Activated naive CD8-positive, alpha-beta T cell treated with anti-CD3 and anti-CD28 coated beads, Interleukin-2, amount 10 ng/mL, durations not matched to agents 7 days and 5 days (primary cell): ENCODE results near the gene EDN2. TPM values are rescaled to one million over a fixed set of nuclear protein-coding genes. Genes with fewer than 3 reads are reported as not detected.

Experiments used
- ATAC-seq: fragments of 150-1000 bp; cut with Tn5 transposase; one replicate; pipeline ENCODE4 v1.10.0; 2021; ENCODE audit warnings: low read depth, moderate library complexity
- POLR2A ChIA-PET: fragments of 350-600 bp; sonication (Branson Sonifier 250); formaldehyde crosslinking; loops from one replicate; lab custom pipeline; 2021; ENCODE audit warnings: antibody characterized with exemption; lab: Charles Lee
- DNase-seq: peaks from one replicate; pipeline ENCODE4 v3.0.0; 2021
- H3K27ac Mint-ChIP-seq: one replicate; pipeline ENCODE4 v1.8.0; 2022; ENCODE audit warnings: mild to moderate bottlenecking, mixed read lengths
- H3K27me3 Mint-ChIP-seq: one replicate; pipeline ENCODE4 v1.8.0; 2022; ENCODE audit warnings: mild to moderate bottlenecking, moderate library complexity, mixed read lengths
- H3K36me3 Mint-ChIP-seq: one replicate; pipeline ENCODE4 v1.8.0; 2021; ENCODE audit warnings: mild to moderate bottlenecking, mixed read lengths
- H3K4me1 Mint-ChIP-seq: one replicate; pipeline ENCODE4 v1.8.0; 2021; ENCODE audit warnings: mixed read lengths
- H3K4me3 Mint-ChIP-seq: one replicate; pipeline ENCODE4 v1.8.0; 2022; ENCODE audit warnings: mild to moderate bottlenecking, moderate library complexity, mixed read lengths
- H3K9me3 Mint-ChIP-seq: one replicate; pipeline ENCODE4 v1.8.0; 2021; ENCODE audit warnings: mixed read lengths
- total RNA-seq, 2 experiments: library from RNA; stranded (reverse); gene quantifications; one replicate each; pipeline ENCODE4 v1.2.3, GENCODE V29; 2021

EDN2 gene
- total RNA-seq, 2 experiments from 2014 or later, result not detected

GRCh38 chr1:41512701-41513382 lies 28.4 kb upstream of the EDN2 start:
- no peak for DNase-seq
- Mint-ChIP-seq H3K36me3 (peaks cover 2% of the 10 kb centered on the region), H3K9me3 (no peaks in the 10 kb centered on the region), H3K4me1 (peaks cover 6% of the 10 kb centered on the region), H3K27ac (no peak overlapping the region), H3K4me3 (no peak overlapping the region), H3K27me3 (no peaks in the 10 kb centered on the region)
- ATAC-seq, result no peak
- POLR2A ChIA-PET, result no interaction called here

GRCh38 chr1:41511239-41511540 lies 26.7 kb upstream of the EDN2 start:
- POLR2A ChIA-PET, result no interaction called here
- H3K4me3 Mint-ChIP-seq, result no peak overlapping the region
- peaks cover under 1% of the 10 kb centered on the region for H3K4me1 Mint-ChIP-seq
- no peak for ATAC-seq
- no peak for DNase-seq
- H3K9me3 Mint-ChIP-seq, result no peaks in the 10 kb centered on the region
- no peaks in the 10 kb centered on the region for H3K27me3 Mint-ChIP-seq
- H3K36me3 Mint-ChIP-seq, result peaks cover 2% of the 10 kb centered on the region
- H3K27ac Mint-ChIP-seq, result no peak overlapping the region

GRCh38 chr1:41510531-41511238 lies 26.2 kb upstream of the EDN2 start:
- Mint-ChIP-seq H3K9me3 (no peaks in the 10 kb centered on the region), H3K4me3 (no peak overlapping the region), H3K4me1 (no peaks in the 10 kb centered on the region), H3K36me3 (peaks cover 2% of the 10 kb centered on the region), H3K27ac (no peak overlapping the region), H3K27me3 (no peaks in the 10 kb centered on the region)
- ATAC-seq (no peak), DNase-seq (no peak)
- POLR2A ChIA-PET, result no interaction called here

DNA sequence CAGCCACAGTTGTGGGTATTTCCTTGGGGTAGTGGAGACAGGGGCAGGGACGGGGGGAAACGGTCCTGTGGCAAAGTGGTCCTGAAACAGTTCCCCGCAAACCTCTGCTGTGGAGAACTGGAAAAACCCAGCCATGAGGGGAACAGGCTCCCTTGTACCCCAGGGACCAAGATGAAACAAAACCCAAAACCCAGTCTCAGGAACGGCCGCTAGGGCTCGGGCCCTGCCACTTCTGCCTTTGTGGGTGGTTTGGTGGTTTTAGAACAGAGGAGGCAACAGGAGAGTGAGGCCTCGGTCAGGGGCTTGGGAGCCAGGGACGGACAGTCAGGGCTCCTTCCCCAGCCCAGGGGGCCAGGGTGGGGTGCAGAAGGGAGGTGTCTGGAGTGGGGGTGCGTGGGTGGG lies 24.8 kb upstream of the EDN2 start:
- H3K4me3 Mint-ChIP-seq, result no peak overlapping the region
- peaks cover 2% of the 10 kb centered on the region for H3K36me3 Mint-ChIP-seq
- H3K4me1 Mint-ChIP-seq, result peaks cover under 1% of the 10 kb centered on the region
- H3K27me3 Mint-ChIP-seq, result no peaks in the 10 kb centered on the region
- DNase-seq (no peak), ATAC-seq (no peak)
- no peaks in the 10 kb centered on the region for H3K9me3 Mint-ChIP-seq
- no peak overlapping the region for H3K27ac Mint-ChIP-seq
- POLR2A ChIA-PET, result no interaction called here

DNA sequence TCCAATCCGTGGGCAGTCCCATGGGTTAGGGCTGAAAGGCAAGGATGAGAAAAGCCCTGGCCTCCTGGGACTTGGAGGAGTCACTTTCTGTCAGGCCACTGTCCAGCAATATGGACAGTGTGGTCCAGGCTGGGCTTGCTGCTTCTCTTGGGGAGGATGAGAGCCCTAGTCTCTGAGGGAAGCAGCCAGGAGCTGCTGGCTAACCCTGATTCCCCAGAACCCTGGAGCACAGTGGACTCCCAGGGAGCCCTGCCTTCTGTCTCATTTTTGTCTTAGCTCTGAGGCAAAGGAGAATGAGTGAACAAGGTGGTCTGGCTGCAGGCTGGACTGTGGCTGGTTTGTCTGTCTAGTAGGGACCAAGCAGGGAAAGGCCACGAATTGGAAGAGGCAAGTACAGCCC lies 23.8 kb upstream of the EDN2 start:
- Mint-ChIP-seq H3K9me3 (no peaks in the 10 kb centered on the region), H3K4me3 (no peak overlapping the region), H3K27me3 (no peaks in the 10 kb centered on the region), H3K27ac (no peak overlapping the region), H3K4me1 (peaks cover 2% of the 10 kb centered on the region), H3K36me3 (peaks cover 2% of the 10 kb centered on the region)
- no peak for DNase-seq
- no peak for ATAC-seq
- POLR2A ChIA-PET, result no interaction called here

DNA sequence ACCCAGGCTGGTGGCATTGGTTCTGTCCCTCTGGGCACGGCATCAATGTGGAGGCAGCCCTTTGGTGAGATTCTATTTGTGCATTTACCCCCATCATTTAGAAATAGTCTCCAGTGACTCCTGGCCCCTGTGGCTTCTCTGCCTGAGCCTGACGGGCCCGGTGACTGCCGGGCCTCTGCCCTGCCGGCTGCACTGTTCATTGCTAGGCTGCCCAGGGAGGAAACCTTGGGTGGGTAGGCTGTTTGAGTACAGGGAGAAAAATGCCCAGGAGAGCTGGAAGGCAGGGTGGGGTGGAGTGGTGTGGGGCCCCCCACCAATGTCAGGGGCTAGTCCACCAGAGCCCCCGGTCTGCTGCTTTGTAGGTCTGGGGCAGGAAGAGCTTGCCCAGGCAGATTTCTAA lies 23.4 kb upstream of the EDN2 start:
- Mint-ChIP-seq H3K27me3 (no peaks in the 10 kb centered on the region), H3K4me1 (peaks cover 2% of the 10 kb centered on the region), H3K4me3 (no peak overlapping the region), H3K9me3 (no peaks in the 10 kb centered on the region), H3K27ac (no peak overlapping the region), H3K36me3 (peaks cover 2% of the 10 kb centered on the region)
- POLR2A ChIA-PET, result no interaction called here
- no peak for DNase-seq
- ATAC-seq, result no peak

DNA sequence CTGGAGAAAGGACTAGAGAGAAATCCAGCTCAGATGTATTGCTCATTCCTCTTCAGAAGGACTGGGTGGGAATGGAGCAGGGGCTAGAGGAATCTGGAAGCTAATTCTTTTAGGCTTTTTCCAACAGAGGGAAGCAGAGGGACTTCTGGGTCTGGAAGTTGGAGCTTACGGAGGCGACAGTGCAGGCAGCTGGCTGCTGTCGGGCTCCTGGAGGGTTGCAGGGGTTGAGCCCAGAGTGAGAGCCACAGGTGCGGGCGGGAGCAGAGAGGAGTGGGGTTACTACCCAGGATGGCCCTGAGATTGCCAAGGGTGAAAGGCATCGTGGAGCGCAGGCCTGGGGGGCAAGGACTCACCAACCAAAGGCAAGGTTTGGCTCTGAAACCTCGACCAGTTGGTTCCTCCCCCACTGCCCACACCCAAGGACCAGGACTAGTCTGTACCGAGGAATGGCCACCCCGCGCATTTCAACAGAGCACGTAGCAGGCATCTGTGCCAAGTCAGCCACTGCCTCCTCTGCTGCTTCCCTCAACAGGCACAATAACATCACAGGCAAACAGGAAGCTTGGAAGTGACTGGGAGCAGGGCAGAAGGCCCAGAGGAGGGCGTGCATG lies 22.7 kb upstream of the EDN2 start:
- POLR2A ChIA-PET, result no interaction called here
- no peaks in the 10 kb centered on the region for H3K9me3 Mint-ChIP-seq
- H3K4me3 Mint-ChIP-seq, result no peak overlapping the region
- peaks cover 2% of the 10 kb centered on the region for H3K36me3 Mint-ChIP-seq
- ATAC-seq (no peak), DNase-seq (no peak)
- no peak overlapping the region for H3K27ac Mint-ChIP-seq
- no peaks in the 10 kb centered on the region for H3K27me3 Mint-ChIP-seq
- peaks cover 2% of the 10 kb centered on the region for H3K4me1 Mint-ChIP-seq

DNA sequence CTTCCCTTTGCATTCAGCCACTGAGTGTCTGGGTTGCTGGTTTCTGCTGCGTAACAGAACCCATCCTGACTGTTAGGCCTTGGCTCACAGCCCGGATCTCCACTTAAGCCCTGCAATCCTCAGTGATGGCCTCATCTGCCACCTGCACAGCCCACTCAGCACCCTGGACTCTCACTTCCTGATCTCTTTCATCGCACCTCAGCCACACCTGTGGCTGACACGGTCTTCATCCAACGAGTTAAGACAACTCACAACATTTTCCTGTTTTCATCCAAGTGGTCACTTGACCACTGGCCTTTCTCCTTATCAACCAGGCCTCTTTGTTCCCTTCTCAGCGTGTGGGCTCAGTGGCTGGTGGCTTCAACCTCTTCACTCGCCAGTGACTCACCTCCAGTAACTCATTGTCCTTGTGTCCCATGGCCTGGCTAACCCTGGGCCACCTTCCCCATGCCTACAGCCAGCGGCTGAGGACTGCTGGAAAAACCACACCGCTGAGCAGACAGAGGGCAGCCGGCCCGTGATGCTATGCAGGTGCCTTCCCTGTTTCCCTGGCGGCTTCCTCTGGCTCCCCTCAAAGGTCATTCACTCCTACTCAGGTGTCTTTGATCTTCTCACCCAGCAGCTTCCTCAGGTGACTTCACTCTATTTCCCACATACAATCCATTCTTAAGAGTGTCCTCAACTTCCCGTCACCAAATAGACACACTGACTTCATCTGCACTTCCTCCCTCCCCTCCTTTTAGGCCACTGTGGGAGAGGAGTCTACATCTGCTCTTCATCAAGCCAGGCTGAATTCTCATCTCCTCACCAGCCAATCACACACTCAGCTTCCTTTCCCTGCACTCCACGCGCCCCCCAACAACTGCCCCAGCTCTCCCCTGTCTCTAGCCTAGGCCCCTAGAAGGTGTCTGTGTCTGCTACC lies 19.9 kb upstream of the EDN2 start:
- no peak for DNase-seq
- ATAC-seq, result no peak
- POLR2A ChIA-PET, result no interaction called here
- H3K27ac Mint-ChIP-seq, result no peak overlapping the region
- H3K4me1 Mint-ChIP-seq, result peaks cover 2% of the 10 kb centered on the region
- no peak overlapping the region for H3K4me3 Mint-ChIP-seq
- no peaks in the 10 kb centered on the region for H3K27me3 Mint-ChIP-seq
- H3K36me3 Mint-ChIP-seq, result no peaks in the 10 kb centered on the region
- no peaks in the 10 kb centered on the region for H3K9me3 Mint-ChIP-seq

GRCh38 chr1:41503538-41504113 lies 19.1 kb upstream of the EDN2 start:
- H3K4me3 Mint-ChIP-seq, result no peak overlapping the region
- H3K27me3 Mint-ChIP-seq, result no peaks in the 10 kb centered on the region
- no peaks in the 10 kb centered on the region for H3K9me3 Mint-ChIP-seq
- H3K27ac Mint-ChIP-seq, result no peak overlapping the region
- POLR2A ChIA-PET, result no interaction called here
- DNase-seq, result no peak
- H3K36me3 Mint-ChIP-seq, result no peaks in the 10 kb centered on the region
- no peak for ATAC-seq
- peaks cover 2% of the 10 kb centered on the region for H3K4me1 Mint-ChIP-seq

- Mint-ChIP-seq H3K27ac (no peak overlapping the region), H3K4me3 (no peak overlapping the region), H3K27me3 (no peaks in the 10 kb centered on the region), H3K4me1 (peaks cover 4% of the 10 kb centered on the region), H3K36me3 (no peaks in the 10 kb centered on the region), H3K9me3 (no peaks in the 10 kb centered on the region)
- ATAC-seq (no peak), DNase-seq (no peak)
- POLR2A ChIA-PET, result no interaction called here
These were observed 18.4 kb upstream of the EDN2 start for GRCh38 chr1:41502912-41503311.

- Mint-ChIP-seq H3K27me3 (no peaks in the 10 kb centered on the region), H3K27ac (no peak overlapping the region), H3K36me3 (no peaks in the 10 kb centered on the region), H3K4me1 (peaks cover 6% of the 10 kb centered on the region), H3K4me3 (no peak overlapping the region), H3K9me3 (no peaks in the 10 kb centered on the region)
- POLR2A ChIA-PET, result no interaction called here
- ATAC-seq (no peak), DNase-seq (no peak)
These were observed 17.1 kb upstream of the EDN2 start for GRCh38 chr1:41501581-41501980.

DNA sequence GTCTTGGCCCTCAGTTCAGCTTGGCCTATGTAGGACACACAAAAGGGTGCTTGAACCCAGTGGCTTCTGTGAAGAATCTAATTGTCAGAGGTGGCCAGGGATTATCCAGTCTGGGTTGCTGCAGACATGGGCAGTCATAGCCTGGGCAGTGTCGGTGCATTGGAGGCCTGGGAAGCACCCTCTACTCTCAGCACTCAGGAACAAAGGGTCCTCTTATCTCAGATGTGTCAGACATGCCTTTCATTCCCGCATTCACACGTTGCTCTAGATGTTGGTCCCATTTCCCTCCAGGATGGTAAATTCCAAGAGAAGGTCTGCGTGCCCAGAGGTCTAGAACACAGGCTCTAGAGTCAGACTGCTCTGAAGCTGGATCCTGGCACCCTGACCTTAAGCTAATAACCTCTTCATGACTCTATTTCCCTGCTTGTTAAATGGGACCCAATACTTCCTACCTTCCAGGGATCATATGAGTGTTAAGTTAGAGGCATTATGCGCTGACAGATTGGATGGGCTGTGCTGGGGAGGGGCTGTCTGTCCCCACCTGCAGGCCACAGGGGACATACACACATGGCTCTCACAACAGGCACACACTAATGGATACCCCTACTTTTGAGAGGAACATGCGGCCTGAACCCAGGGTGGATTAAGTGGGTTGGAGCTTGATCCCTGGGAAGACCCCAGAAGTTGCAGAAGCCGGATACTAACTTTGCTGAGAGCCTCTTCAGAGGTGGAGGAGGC lies 16.5 kb upstream of the EDN2 start:
- no peak overlapping the region for H3K27ac Mint-ChIP-seq
- no peak for ATAC-seq
- POLR2A ChIA-PET, result no interaction called here
- no peak for DNase-seq
- H3K27me3 Mint-ChIP-seq, result no peaks in the 10 kb centered on the region
- peaks cover 6% of the 10 kb centered on the region for H3K4me1 Mint-ChIP-seq
- no peaks in the 10 kb centered on the region for H3K36me3 Mint-ChIP-seq
- H3K9me3 Mint-ChIP-seq, result no peaks in the 10 kb centered on the region
- H3K4me3 Mint-ChIP-seq, result no peak overlapping the region

GRCh38 chr1:41500378-41500777 lies 15.9 kb upstream of the EDN2 start:
- no peaks in the 10 kb centered on the region for H3K9me3 Mint-ChIP-seq
- no peak overlapping the region for H3K27ac Mint-ChIP-seq
- no peaks in the 10 kb centered on the region for H3K36me3 Mint-ChIP-seq
- ATAC-seq, result no peak
- H3K4me1 Mint-ChIP-seq, result peaks cover 6% of the 10 kb centered on the region
- POLR2A ChIA-PET, result no interaction called here
- H3K4me3 Mint-ChIP-seq, result no peak overlapping the region
- no peak for DNase-seq
- H3K27me3 Mint-ChIP-seq, result no peaks in the 10 kb centered on the region
